ENCODE measurements around the gene XIAP.

XIAP gene

DNA sequence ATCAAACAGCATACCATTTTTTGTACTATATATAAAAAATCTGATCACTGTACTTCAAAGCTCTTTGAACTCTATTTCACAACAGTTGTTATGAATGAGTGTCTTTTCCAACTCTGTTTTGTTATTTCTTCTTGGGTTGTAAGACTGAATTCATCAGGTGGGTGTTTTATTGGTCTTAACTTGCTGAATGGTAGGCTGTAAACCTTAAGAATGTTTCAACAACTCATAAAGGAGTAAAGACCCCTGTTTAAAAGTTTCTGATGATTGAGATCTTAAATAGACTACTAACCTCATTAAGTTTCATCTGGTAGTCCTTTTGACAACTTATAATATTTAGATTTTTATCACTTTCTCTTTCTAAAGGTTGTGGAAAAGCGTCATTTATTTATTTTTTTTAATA is 83.2 kb downstream of the XIAP start:
- H3K9ac ChIP-seq (ENCODE audit: low read length) = no peak overlapping the region
- no peak overlapping the region for H2BK12ac ChIP-seq (ENCODE audit: low read length in 2 of 2)
- no peak overlapping the region for H4K91ac ChIP-seq (ENCODE audit: low read length)
- H3K36me3 ChIP-seq (ENCODE audit: control insufficient read depth in 1 of 2, insufficient read depth in 2 of 2, low read depth in 1 of 2, low read length in 2 of 2) = no peaks in the 10 kb centered on the region
- no peak overlapping the region for H3K27ac ChIP-seq (ENCODE audit: low read length, poor library complexity, severe bottlenecking)
- H2BK5ac ChIP-seq (ENCODE audit: low read depth, low read length, poor library complexity, severe bottlenecking) = no peak overlapping the region
- no peak overlapping the region for H3K23ac ChIP-seq (ENCODE audit: low read length in 2 of 2)
- H2BK15ac ChIP-seq (ENCODE audit: low read depth, poor library complexity, severe bottlenecking) = no peak overlapping the region
- no peak overlapping the region for H2AK5ac ChIP-seq (ENCODE audit: low read length, severe bottlenecking)
- no peak overlapping the region for H2BK120ac ChIP-seq (ENCODE audit: low read depth, low read length)
- no peak overlapping the region for H3K4ac ChIP-seq (ENCODE audit: low read depth in 1 of 2, low read length in 2 of 2)
- H2AFZ ChIP-seq (ENCODE audit: low read depth, low read length) = no peak overlapping the region
- no peak overlapping the region for H4K8ac ChIP-seq (ENCODE audit: low read length)
- no peaks in the 10 kb centered on the region for H3K4me1 ChIP-seq (ENCODE audit: control insufficient read depth, insufficient read depth, low read depth, low read length)
- no peak overlapping the region for H3K4me3 ChIP-seq (ENCODE audit: insufficient read depth in 1 of 2, low read depth in 1 of 2, low read length in 2 of 2)
- no CpG with 5 or more reads among the region's 1 CpG for WGBS
- no peaks in the 10 kb centered on the region for H3K27me3 ChIP-seq (ENCODE audit: control insufficient read depth in 1 of 2, insufficient read depth in 1 of 2, low read length in 2 of 2)
- H3K4me2 ChIP-seq (ENCODE audit: low read length, poor library complexity, severe bottlenecking) = no peak overlapping the region
- no peaks in the 10 kb centered on the region for H3K79me1 ChIP-seq (replicated peaks; ENCODE audit: low read length, poor library complexity, severe bottlenecking)
- no peak overlapping the region for H3K14ac ChIP-seq (ENCODE audit: low read length in 2 of 2)
- H3K18ac ChIP-seq (ENCODE audit: low read depth in 1 of 2, low read length in 2 of 2) = no peak overlapping the region
- no peak for DNase-seq
- no peaks in the 10 kb centered on the region for H3K9me3 ChIP-seq (ENCODE audit: control insufficient read depth, low read length)

DNA sequence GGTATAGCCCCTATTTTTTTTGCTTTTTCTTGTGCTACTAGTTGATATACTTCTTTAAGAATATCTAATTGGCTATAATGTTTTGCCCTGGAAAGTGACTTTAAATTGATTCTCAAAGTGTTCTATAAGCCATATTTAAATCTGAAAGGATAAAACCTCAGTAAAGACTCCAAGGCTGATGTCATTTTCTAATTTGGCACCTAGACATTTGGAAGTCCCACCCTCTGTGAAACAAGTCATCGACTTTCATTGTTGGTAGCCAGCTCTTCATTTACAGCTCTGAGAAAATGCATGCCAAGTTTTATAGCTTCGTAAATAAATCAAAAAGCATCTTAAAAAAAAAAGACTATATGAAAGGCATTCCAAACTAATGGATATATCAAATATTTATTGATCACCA is 83.6 kb downstream of the XIAP start:
- H3K14ac ChIP-seq (ENCODE audit: low read length in 2 of 2) = no peak overlapping the region
- no peak overlapping the region for H4K91ac ChIP-seq (ENCODE audit: low read length)
- no peaks in the 10 kb centered on the region for H3K9me3 ChIP-seq (ENCODE audit: control insufficient read depth, low read length)
- no peak overlapping the region for H3K4me3 ChIP-seq (ENCODE audit: insufficient read depth in 1 of 2, low read depth in 1 of 2, low read length in 2 of 2)
- no peak overlapping the region for H4K8ac ChIP-seq (ENCODE audit: low read length)
- H2BK120ac ChIP-seq (ENCODE audit: low read depth, low read length) = no peak overlapping the region
- H2AK5ac ChIP-seq (ENCODE audit: low read length, severe bottlenecking) = no peak overlapping the region
- no peaks in the 10 kb centered on the region for H3K4me1 ChIP-seq (ENCODE audit: control insufficient read depth, insufficient read depth, low read depth, low read length)
- H2AFZ ChIP-seq (ENCODE audit: low read depth, low read length) = no peak overlapping the region
- H3K4ac ChIP-seq (ENCODE audit: low read depth in 1 of 2, low read length in 2 of 2) = no peak overlapping the region
- no peak overlapping the region for H3K9ac ChIP-seq (ENCODE audit: low read length)
- no peak overlapping the region for H3K18ac ChIP-seq (ENCODE audit: low read depth in 1 of 2, low read length in 2 of 2)
- WGBS = 57% methylated on average over 1 of the region's 2 CpGs
- H3K4me2 ChIP-seq (ENCODE audit: low read length, poor library complexity, severe bottlenecking) = no peak overlapping the region
- DNase-seq = no peak
- H2BK5ac ChIP-seq (ENCODE audit: low read depth, low read length, poor library complexity, severe bottlenecking) = no peak overlapping the region
- no peak overlapping the region for H3K23ac ChIP-seq (ENCODE audit: low read length in 2 of 2)
- H3K27ac ChIP-seq (ENCODE audit: low read length, poor library complexity, severe bottlenecking) = no peak overlapping the region
- H3K27me3 ChIP-seq (ENCODE audit: control insufficient read depth in 1 of 2, insufficient read depth in 1 of 2, low read length in 2 of 2) = no peaks in the 10 kb centered on the region
- H2BK15ac ChIP-seq (ENCODE audit: low read depth, poor library complexity, severe bottlenecking) = no peak overlapping the region
- no peaks in the 10 kb centered on the region for H3K79me1 ChIP-seq (replicated peaks; ENCODE audit: low read length, poor library complexity, severe bottlenecking)
- no peaks in the 10 kb centered on the region for H3K36me3 ChIP-seq (ENCODE audit: control insufficient read depth in 1 of 2, insufficient read depth in 2 of 2, low read depth in 1 of 2, low read length in 2 of 2)
- no peak overlapping the region for H2BK12ac ChIP-seq (ENCODE audit: low read length in 2 of 2)

DNA sequence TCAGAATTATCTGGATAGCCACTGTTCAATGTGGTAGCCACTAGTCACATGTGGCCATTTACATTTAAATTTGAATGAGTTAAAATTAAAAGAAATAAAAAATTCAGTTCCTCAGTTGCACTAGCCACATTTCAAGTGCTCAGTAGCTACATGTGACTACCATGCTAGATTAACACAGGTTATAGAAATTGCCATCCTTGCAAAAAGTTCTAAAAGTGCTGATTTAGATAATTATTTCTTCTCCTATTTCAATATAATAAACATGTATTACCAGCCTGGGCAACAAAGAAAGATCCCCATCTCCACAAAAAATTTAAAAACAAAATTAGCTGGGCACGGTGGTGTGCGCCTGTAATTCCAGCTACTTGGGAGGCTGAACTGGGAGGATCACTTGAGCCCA is 90.0 kb downstream of the XIAP start:
- no peak overlapping the region for H2AK5ac ChIP-seq (ENCODE audit: low read length, severe bottlenecking)
- no peak overlapping the region for H3K4ac ChIP-seq (ENCODE audit: low read depth in 1 of 2, low read length in 2 of 2)
- no peaks in the 10 kb centered on the region for H3K79me1 ChIP-seq (replicated peaks; ENCODE audit: low read length, poor library complexity, severe bottlenecking)
- H2BK12ac ChIP-seq (ENCODE audit: low read length in 2 of 2) = no peak overlapping the region
- H3K27ac ChIP-seq (ENCODE audit: low read length, poor library complexity, severe bottlenecking) = no peak overlapping the region
- no peaks in the 10 kb centered on the region for H3K36me3 ChIP-seq (ENCODE audit: control insufficient read depth in 1 of 2, insufficient read depth in 2 of 2, low read depth in 1 of 2, low read length in 2 of 2)
- H3K4me1 ChIP-seq (ENCODE audit: control insufficient read depth, insufficient read depth, low read depth, low read length) = no peaks in the 10 kb centered on the region
- 94% methylated on average over 2 of the region's 2 CpGs for WGBS
- H2BK15ac ChIP-seq (ENCODE audit: low read depth, poor library complexity, severe bottlenecking) = no peak overlapping the region
- no peak overlapping the region for H4K91ac ChIP-seq (ENCODE audit: low read length)
- no peak overlapping the region for H4K8ac ChIP-seq (ENCODE audit: low read length)
- no peak overlapping the region for H3K4me2 ChIP-seq (ENCODE audit: low read length, poor library complexity, severe bottlenecking)
- no peak overlapping the region for H2AFZ ChIP-seq (ENCODE audit: low read depth, low read length)
- DNase-seq = no peak
- no peaks in the 10 kb centered on the region for H3K27me3 ChIP-seq (ENCODE audit: control insufficient read depth in 1 of 2, insufficient read depth in 1 of 2, low read length in 2 of 2)
- no peak overlapping the region for H3K18ac ChIP-seq (ENCODE audit: low read depth in 1 of 2, low read length in 2 of 2)
- H2BK5ac ChIP-seq (ENCODE audit: low read depth, low read length, poor library complexity, severe bottlenecking) = no peak overlapping the region
- H3K4me3 ChIP-seq (ENCODE audit: insufficient read depth in 1 of 2, low read depth in 1 of 2, low read length in 2 of 2) = no peak overlapping the region
- H2BK120ac ChIP-seq (ENCODE audit: low read depth, low read length) = no peak overlapping the region
- no peak overlapping the region for H3K23ac ChIP-seq (ENCODE audit: low read length in 2 of 2)
- H3K9ac ChIP-seq (ENCODE audit: low read length) = no peak overlapping the region
- H3K14ac ChIP-seq (ENCODE audit: low read length in 2 of 2) = no peak overlapping the region
- no peaks in the 10 kb centered on the region for H3K9me3 ChIP-seq (ENCODE audit: control insufficient read depth, low read length)

DNA sequence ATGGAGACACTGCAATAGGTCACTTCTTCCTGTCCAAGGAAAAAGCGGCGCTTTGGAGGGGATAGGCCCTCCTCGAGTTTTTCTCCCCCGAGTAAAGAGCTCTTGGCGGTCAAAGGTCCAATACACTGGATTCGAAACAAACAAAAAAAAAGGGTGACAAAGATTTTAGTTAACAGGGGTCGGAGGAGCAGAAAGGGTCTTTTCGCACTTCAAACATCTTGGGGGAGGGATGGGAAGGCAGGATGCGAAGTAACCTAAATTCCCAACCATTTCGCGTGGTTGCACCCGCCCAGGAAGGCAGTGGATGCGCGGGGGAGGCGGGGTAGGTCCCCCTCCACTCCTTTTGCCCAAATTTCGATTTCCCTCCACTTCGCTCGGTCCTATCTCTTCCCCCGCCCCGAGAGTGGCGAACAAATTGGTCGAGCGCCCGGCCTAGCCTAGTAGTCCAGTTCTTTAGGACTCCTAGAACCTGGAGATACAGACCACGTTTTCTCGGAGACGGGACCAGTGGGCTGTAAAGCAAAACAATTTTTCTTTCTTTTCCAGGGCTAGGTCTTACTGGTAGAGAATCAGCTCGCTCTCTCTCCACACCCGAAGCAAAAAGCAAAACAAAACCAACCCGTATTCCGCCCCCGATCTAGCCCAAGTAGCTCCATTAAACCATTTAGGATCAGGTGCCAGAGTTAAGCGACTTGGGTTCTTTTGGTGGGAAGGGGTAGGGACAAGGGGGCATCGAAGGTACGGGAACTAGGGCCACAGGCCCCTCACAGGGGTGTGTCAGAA is 99.6 kb downstream of the XIAP start:
- Histone ChIP-seq H2BK120ac (ENCODE audit: low read depth, low read length) (no peak overlapping the region), H2BK5ac (ENCODE audit: low read depth, low read length, poor library complexity, severe bottlenecking) (no peak overlapping the region), H2AK5ac (ENCODE audit: low read length, severe bottlenecking) (peak overlapping the region; percentile 36), H3K27ac (ENCODE audit: low read length, poor library complexity, severe bottlenecking) (peak overlapping the region; percentile 80), H3K79me1 (replicated peaks; ENCODE audit: low read length, poor library complexity, severe bottlenecking) (no peaks in the 10 kb centered on the region), H4K8ac (ENCODE audit: low read length) (peak overlapping the region; percentile 24), H2AFZ (ENCODE audit: low read depth, low read length) (peak overlapping the region; percentile 42), H3K27me3 (ENCODE audit: control insufficient read depth in 1 of 2, insufficient read depth in 1 of 2, low read length in 2 of 2) (no peaks in the 10 kb centered on the region), H3K4ac (ENCODE audit: low read depth in 1 of 2, low read length in 2 of 2) (no peak overlapping the region), H2BK12ac (ENCODE audit: low read length in 2 of 2) (no peak overlapping the region), H3K4me3 (ENCODE audit: insufficient read depth in 1 of 2, low read depth in 1 of 2, low read length in 2 of 2) (peak overlapping the region; percentile 68 to 86), H3K9me3 (ENCODE audit: control insufficient read depth, low read length) (no peaks in the 10 kb centered on the region), H2BK15ac (ENCODE audit: low read depth, poor library complexity, severe bottlenecking) (no peak overlapping the region), H3K14ac (ENCODE audit: low read length in 2 of 2) (no peak overlapping the region), H4K91ac (ENCODE audit: low read length) (no peak overlapping the region), H3K36me3 (ENCODE audit: control insufficient read depth in 1 of 2, insufficient read depth in 2 of 2, low read depth in 1 of 2, low read length in 2 of 2) (no peaks in the 10 kb centered on the region), H3K18ac (ENCODE audit: low read depth in 1 of 2, low read length in 2 of 2) (peak overlapping the region; percentile 62 to 70), H3K4me2 (ENCODE audit: low read length, poor library complexity, severe bottlenecking) (peak overlapping the region; percentile 79), H3K9ac (ENCODE audit: low read length) (peak overlapping the region; percentile 95), H3K23ac (ENCODE audit: low read length in 2 of 2) (peak overlapping the region in 1 of 2 experiments; percentile 69), H3K4me1 (ENCODE audit: control insufficient read depth, insufficient read depth, low read depth, low read length) (no peaks in the 10 kb centered on the region)
- DNase-seq = peak; percentile 42
- under 1% methylated on average over 26 of the region's 35 CpGs for WGBS

Data from mesenchymal stem cell (in vitro differentiated cells and primary cell).